Right lobe of liver (tissue), 4 donors: ENCODE data around the gene CD2AP.

Experiments used
- POLR2A ChIP-seq: fragments of 450-650 bp; IDR thresholded peaks from one replicate; pipeline ENCODE4 v1.6.1; 2017; ENCODE audit warnings: antibody characterized with exemption, mild to moderate bottlenecking
- TF ChIP-seq, protein P1 (sequence below), 4 donors: fragments of 200-600 bp in 3 of 4; fragments of 450-650 bp in 1 of 4; IDR thresholded peaks; one replicate each; pipeline versions ENCODE4 v1.5.1 to v1.8.0; 2016 to 2022; ENCODE audit warnings: antibody characterized with exemption in 4 of 4, mild to moderate bottlenecking in 2 of 4
- donor health status: DM: no; HTN: no; CAD: no.
- donor health status: DM: no; HTN: no; CAD: no.
- donor health status: DM: no; HTN: yes; CAD: no.

DNA sequence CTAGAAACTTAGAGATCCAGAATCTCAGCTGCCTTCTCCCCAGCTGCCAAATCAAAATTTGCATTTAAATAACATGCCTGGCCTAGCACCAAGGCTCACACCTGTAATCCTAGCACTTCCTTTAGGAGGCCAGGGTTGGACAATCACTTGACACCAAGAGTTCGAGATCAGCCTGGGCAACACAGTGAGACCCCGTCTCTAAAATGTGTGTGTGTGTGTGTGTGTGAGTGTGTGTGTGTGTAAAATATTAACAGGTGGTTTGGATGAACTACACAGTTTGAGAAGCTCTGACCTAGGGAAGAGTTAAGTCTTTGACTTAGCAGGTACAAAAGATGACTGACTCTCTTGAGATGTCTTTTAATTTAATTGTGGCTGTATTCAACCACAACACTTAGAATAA is 20.2 kb upstream of the CD2AP start:
- TF ChIP-seq, protein P1, sequence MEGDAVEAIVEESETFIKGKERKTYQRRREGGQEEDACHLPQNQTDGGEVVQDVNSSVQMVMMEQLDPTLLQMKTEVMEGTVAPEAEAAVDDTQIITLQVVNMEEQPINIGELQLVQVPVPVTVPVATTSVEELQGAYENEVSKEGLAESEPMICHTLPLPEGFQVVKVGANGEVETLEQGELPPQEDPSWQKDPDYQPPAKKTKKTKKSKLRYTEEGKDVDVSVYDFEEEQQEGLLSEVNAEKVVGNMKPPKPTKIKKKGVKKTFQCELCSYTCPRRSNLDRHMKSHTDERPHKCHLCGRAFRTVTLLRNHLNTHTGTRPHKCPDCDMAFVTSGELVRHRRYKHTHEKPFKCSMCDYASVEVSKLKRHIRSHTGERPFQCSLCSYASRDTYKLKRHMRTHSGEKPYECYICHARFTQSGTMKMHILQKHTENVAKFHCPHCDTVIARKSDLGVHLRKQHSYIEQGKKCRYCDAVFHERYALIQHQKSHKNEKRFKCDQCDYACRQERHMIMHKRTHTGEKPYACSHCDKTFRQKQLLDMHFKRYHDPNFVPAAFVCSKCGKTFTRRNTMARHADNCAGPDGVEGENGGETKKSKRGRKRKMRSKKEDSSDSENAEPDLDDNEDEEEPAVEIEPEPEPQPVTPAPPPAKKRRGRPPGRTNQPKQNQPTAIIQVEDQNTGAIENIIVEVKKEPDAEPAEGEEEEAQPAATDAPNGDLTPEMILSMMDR (IDR thresholded peaks at IDR 0.05) = no peak
- TF ChIP-seq POLR2A = no peak
